H1 (cell line): ENCODE measurements around the gene RCAN3. TPM values are rescaled to one million over a fixed set of nuclear protein-coding genes. Genes with fewer than 3 reads are reported as not detected.
"Not testable (repeated sequence)": the region's sequence is repeated elsewhere in the genome, so short reads cannot be mapped to it uniquely, and the experiment has no call there.

ENCODE experiments used
- CTCF ChIA-PET: fragments of 300-600 bp; sonication (Branson Sonifier 250); formaldehyde crosslinking; loops from one replicate; lab custom pipeline; 2021; ENCODE audit not compliant: partially characterized antibody; lab: Charles Lee
- POLR2A ChIA-PET: fragments of 300-600 bp; sonication (Branson Sonifier 250); formaldehyde crosslinking; loops from one replicate; lab custom pipeline; 2021; ENCODE audit warnings: inconsistent platforms; ENCODE audit not compliant: partially characterized antibody; lab: Charles Lee
- DNase-seq, 2 experiments: peaks; one replicate each; pipeline versions ENCODE4 v3.0.0 to v3.0.0-alpha.2; 2010 to 2022; ENCODE audit warnings: low spot score in 2 of 2, low read depth in 1 of 2, mixed read lengths in 1 of 2
- FAIRE-seq: peaks from 2 replicates; lab custom pipeline; 2011; peaks lifted over from hg19 to GRCh38; lab: Jason Lieb, UNC
- H2AFZ ChIP-seq: 2 replicates; pipeline ENCODE4 v1.8.1; 2012; ENCODE audit warnings: low read length, inconsistent platforms
- H2AK5ac ChIP-seq: 2 replicates; pipeline ENCODE4 v1.6.1; 2013; ENCODE audit warnings: low read depth, low read length
- H2BK120ac ChIP-seq: replicated peaks from 2 replicates; pipeline ENCODE3; 2013; ENCODE audit warnings: low read depth, low read length, inconsistent platforms
- H2BK12ac ChIP-seq: 2 replicates; pipeline ENCODE4 v1.6.1; 2013; ENCODE audit warnings: low read depth, low read length
- H2BK15ac ChIP-seq: 2 replicates; pipeline ENCODE4 v1.6.1; 2013; ENCODE audit warnings: low read length
- H2BK20ac ChIP-seq: 2 replicates; pipeline ENCODE4 v1.6.1; 2013; ENCODE audit warnings: low read length
- H2BK5ac ChIP-seq: 2 replicates; pipeline ENCODE4 v1.6.1; 2013; ENCODE audit warnings: low read depth, low read length
- H3K14ac ChIP-seq: 2 replicates; pipeline ENCODE4 v1.6.1; 2013; ENCODE audit warnings: inconsistent platforms; ENCODE audit not compliant: insufficient read length
- H3K18ac ChIP-seq: 2 replicates; pipeline ENCODE4 v1.6.1; 2013; ENCODE audit warnings: low read length; ENCODE audit errors: extremely low read depth
- H3K23ac ChIP-seq: 2 replicates; pipeline ENCODE4 v1.6.1; 2013; ENCODE audit warnings: inconsistent platforms; ENCODE audit not compliant: insufficient read length
- H3K23me2 ChIP-seq: 2 replicates; pipeline ENCODE4 v1.6.1; 2013; ENCODE audit warnings: low read depth, low read length
- H3K27ac ChIP-seq: 2 replicates; pipeline ENCODE4 v1.6.1; 2011; ENCODE audit warnings: low read depth, low read length, inconsistent platforms
- H3K27me3 ChIP-seq, 4 experiments: replicated peaks in 1 of 4; 1 replicate in 1 of 4; 2 replicates in 3 of 4; pipeline versions ENCODE4 v1.6.1 to v1.8.1; 2011 to 2013; ENCODE audit warnings: low read length in 3 of 4, mild to moderate bottlenecking in 3 of 4, inconsistent platforms in 2 of 4, mixed read lengths in 2 of 4, moderate library complexity in 1 of 4; ENCODE audit not compliant: control insufficient read depth in 3 of 4, insufficient read depth in 3 of 4; ENCODE audit errors: extremely low read depth in 1 of 4
- H3K36me3 ChIP-seq, 4 experiments: 2 replicates each; pipeline versions ENCODE4 v1.6.1 to v1.8.1; 2011 to 2013; ENCODE audit warnings: mild to moderate bottlenecking in 4 of 4, low read length in 3 of 4, moderate library complexity in 2 of 4, control low read depth in 1 of 4, inconsistent platforms in 1 of 4; ENCODE audit not compliant: insufficient read depth in 4 of 4, control insufficient read depth in 2 of 4
- H3K4ac ChIP-seq: replicated peaks from 2 replicates; pipeline ENCODE3; 2013; ENCODE audit warnings: low read length, low read depth, mixed read lengths, inconsistent platforms; ENCODE audit not compliant: insufficient read length
- H3K4me1 ChIP-seq, 4 experiments: replicated peaks in 1 of 4; 1 replicate in 1 of 4; 2 replicates in 3 of 4; pipeline versions ENCODE4 v1.6.1 to v1.8.1; 2011 to 2013; ENCODE audit warnings: low read length in 3 of 4, inconsistent platforms in 2 of 4, mixed read lengths in 1 of 4; ENCODE audit not compliant: insufficient read depth in 4 of 4, control insufficient read depth in 3 of 4
- H3K4me2 ChIP-seq, 2 experiments: 2 replicates each; pipeline versions ENCODE4 v1.6.1 to v1.8.1; 2011 to 2013; ENCODE audit warnings: low read depth in 2 of 2, low read length in 2 of 2, control low read depth in 1 of 2, inconsistent platforms in 1 of 2, mild to moderate bottlenecking in 1 of 2; ENCODE audit not compliant: insufficient read depth in 1 of 2
- H3K4me3 ChIP-seq, 4 experiments: fragments of 200-600, 300-600 bp in 1 of 4; sonication (generic), shearing (Covaris generic), sonication (Bioruptor Twin) in 1 of 4; 2 replicates each; pipeline versions ENCODE4 v1.5.1 to v1.8.1; 2011 to 2016; ENCODE audit warnings: low read length in 4 of 4, low read depth in 3 of 4, control low read depth in 2 of 4, inconsistent platforms in 2 of 4, mild to moderate bottlenecking in 2 of 4, mixed read lengths in 1 of 4, moderate library complexity in 1 of 4; ENCODE audit not compliant: insufficient read depth in 2 of 4; ENCODE audit errors: extremely low read depth in 1 of 4
- H3K56ac ChIP-seq: replicated peaks from 2 replicates; pipeline ENCODE3; 2013; ENCODE audit warnings: low read depth, mild to moderate bottlenecking, mixed read lengths, low read length, inconsistent platforms; ENCODE audit not compliant: insufficient read length
- H3K79me1 ChIP-seq: 2 replicates; pipeline ENCODE4 v1.6.1; 2013; ENCODE audit warnings: low read depth, low read length, control low read depth
- H3K79me2 ChIP-seq, 2 experiments: 2 replicates each; pipeline versions ENCODE4 v1.6.1 to v1.8.1; 2012 to 2013; ENCODE audit warnings: low read length in 2 of 2, mild to moderate bottlenecking in 2 of 2, inconsistent platforms in 1 of 2; ENCODE audit not compliant: insufficient read depth in 2 of 2, control insufficient read depth in 1 of 2
- H3K9ac ChIP-seq, 4 experiments: replicated peaks in 1 of 4; 1 replicate in 1 of 4; 2 replicates in 3 of 4; pipeline versions ENCODE4 v1.6.1 to v1.8.1; 2011 to 2013; ENCODE audit warnings: low read depth in 3 of 4, low read length in 3 of 4, control low read depth in 2 of 4, mild to moderate bottlenecking in 2 of 4, moderate library complexity in 2 of 4, inconsistent platforms in 1 of 4; ENCODE audit errors: extremely low read depth in 1 of 4
- H3K9me3 ChIP-seq, 2 experiments: 2 replicates each; pipeline versions ENCODE4 v1.6.1 to v1.8.1; 2012 to 2013; ENCODE audit warnings: mild to moderate bottlenecking in 2 of 2, moderate library complexity in 2 of 2, control low read depth in 1 of 2, inconsistent platforms in 1 of 2, low read depth in 1 of 2, low read length in 1 of 2, mixed read lengths in 1 of 2; ENCODE audit not compliant: insufficient read depth in 2 of 2
- H4K20me1 ChIP-seq, 2 experiments: replicated peaks in 1 of 2; 2 replicates each; pipeline versions ENCODE3 to v1.8.1; 2011 to 2013; ENCODE audit warnings: inconsistent platforms in 2 of 2, low read length in 2 of 2, mild to moderate bottlenecking in 1 of 2; ENCODE audit not compliant: insufficient read depth in 2 of 2, control insufficient read depth in 1 of 2
- H4K5ac ChIP-seq: 2 replicates; pipeline ENCODE4 v1.6.1; 2013; ENCODE audit warnings: low read length, low read depth, mixed read lengths, inconsistent platforms; ENCODE audit not compliant: insufficient read length
- H4K8ac ChIP-seq: 2 replicates; pipeline ENCODE4 v1.8.0; 2013; ENCODE audit warnings: mild to moderate bottlenecking, moderate library complexity, low read length, inconsistent platforms; ENCODE audit not compliant: insufficient read depth; ENCODE audit errors: extremely low read depth
- H4K91ac ChIP-seq: replicated peaks from 2 replicates; pipeline ENCODE3; 2013; ENCODE audit warnings: low read length, mixed read lengths, inconsistent platforms; ENCODE audit not compliant: insufficient read length
- WGBS, 2 experiments: shearing (Covaris generic) in 1 of 2; methylation state at CpG; one replicate each; pipeline versions ENCODE4 v1.1.6 to v1.1.7; 2013 to 2015; ENCODE audit warnings: low lambda C conversion rate in 2 of 2, mixed read lengths in 2 of 2, inconsistent platforms in 1 of 2, low coverage in 1 of 2, missing lambda C conversion rate in 1 of 2; ENCODE audit not compliant: insufficient replicate concordance in 2 of 2, insufficient coverage in 1 of 2, insufficient read length in 1 of 2; ENCODE audit errors: extremely low coverage in 1 of 2, missing lambda C conversion rate in 1 of 2; 5-methylcytosine and 5-hydroxymethylcytosine counted together
- polyA plus RNA-seq, 7 experiments: library from polyadenylated mRNA; depleted of rRNA in 3 of 7; stranded (reverse) in 5 of 7; unstranded in 2 of 7; fragments of >200 nt in 5 of 7; fragments of 200-250 nt in 2 of 7; gene quantifications; 1 replicate in 5 of 7; 2 replicates in 1 of 7; 4 replicates in 1 of 7; pipeline versions ENCODE4 v1.2.1 to v1.2.3, GENCODE V29; 2011 to 2013; ENCODE audit warnings: missing spikeins in 2 of 7, mixed read lengths in 2 of 7
- total RNA-seq: library from RNA; stranded (reverse); fragmentation: NEBNext Ultra II Directional; extraction: Animal tissue kit (Norgen Biotek cat#: 25700); gene quantifications from 2 replicates; pipeline ENCODE4 v1.2.1, GENCODE V29; 2021

Gene RCAN3
- total and polyA plus RNA-seq, 2 of the 8 experiments (the other 6 are each of a cell fraction or from before 2014, with no cell fraction given), result 5.6 to 16.6 TPM

- POLR2A ChIA-PET, result interaction anchor here (1.2 kb wide), 1 partner anchor 15 kb away, joined by 3 read pairs; no protein-coding TSS in a partner anchor
- FAIRE-seq, H2BK20ac ChIP-seq, H3K9ac ChIP-seq, H2BK15ac ChIP-seq, H3K14ac ChIP-seq, H2BK12ac ChIP-seq, H3K79me1 ChIP-seq, DNase-seq, H3K23ac ChIP-seq, H3K18ac ChIP-seq, H2AFZ ChIP-seq, H3K23me2 ChIP-seq, H3K36me3 ChIP-seq, H3K56ac ChIP-seq, H3K27me3 ChIP-seq, H3K4me1 ChIP-seq, H3K4ac ChIP-seq, H4K20me1 ChIP-seq, H3K79me2 ChIP-seq, H4K5ac ChIP-seq, H4K91ac ChIP-seq, H3K4me2 ChIP-seq, H3K27ac ChIP-seq, H2AK5ac ChIP-seq, H2BK120ac ChIP-seq, H4K8ac ChIP-seq, H3K4me3 ChIP-seq, H2BK5ac ChIP-seq: not testable (repeated sequence)
- peaks cover 16 to 18% of the 10 kb centered on the region in 2 experiments; a peak in 3 of 4 replicates for H3K9me3 ChIP-seq
- CTCF ChIA-PET, result interaction anchor here (0.8 to 3.2 kb wide), 10 partner anchors 9 to 77 kb away, joined by 3 to 15 read pairs (median 4); partner anchors contain the start of genes NIPAL3 and RCAN3
- WGBS, 2 experiments, result 88% methylated on average over 9 of the region's 9 CpGs; no CpG with 5 or more reads in 1 of the 2 experiments
These were observed 9.7 kb upstream of the RCAN3 start for GRCh38 chr1:24492935-24493334.
